ENCODE data around the gene RRAD.
"Not testable (repeated sequence)": the region's sequence is repeated elsewhere in the genome, so short reads cannot be mapped to it uniquely, and the experiment has no call there.

RRAD gene

GRCh38 chr16:66950971-66951790 lies 25.8 kb upstream of the RRAD start:
- no peak for DNase-seq

GRCh38 chr16:66950437-66950836 lies 25.1 kb upstream of the RRAD start:
- no peak for DNase-seq

- DNase-seq: no peak
These were observed 24.1 kb upstream of the RRAD start for GRCh38 chr16:66949472-66949871.

- no peak for DNase-seq
These were observed 23.5 kb upstream of the RRAD start for GRCh38 chr16:66948837-66949225.

- DNase-seq: peak in 2 of 3 experiments; percentile 30 to 33
These were observed 22.9 kb upstream of the RRAD start for GRCh38 chr16:66948134-66948836.

GRCh38 chr16:66947302-66948065 lies 22.1 kb upstream of the RRAD start:
- peak; percentile 64 to 87 (median 75) for DNase-seq

GRCh38 chr16:66946974-66947301 lies 21.6 kb upstream of the RRAD start:
- no peak for DNase-seq

GRCh38 chr16:66946541-66946940 lies 21.2 kb upstream of the RRAD start:
- DNase-seq: no peak

GRCh38 chr16:66945939-66946338 lies 20.6 kb upstream of the RRAD start:
- no peak for DNase-seq

- DNase-seq: not testable (repeated sequence)
These were observed 19.6 kb upstream of the RRAD start for GRCh38 chr16:66944971-66945370.

- no peak for DNase-seq
These were observed 18.7 kb upstream of the RRAD start for GRCh38 chr16:66944054-66944441.

GRCh38 chr16:66943426-66944053 lies 18.2 kb upstream of the RRAD start:
- no peak for DNase-seq

GRCh38 chr16:66942981-66943380 lies 17.6 kb upstream of the RRAD start:
- no peak for DNase-seq

- DNase-seq: no peak
These were observed 14.9 kb upstream of the RRAD start for GRCh38 chr16:66940236-66940635.

- no peak for DNase-seq
These were observed 14.0 kb upstream of the RRAD start for GRCh38 chr16:66939366-66939765.

GRCh38 chr16:66937725-66938337 lies 12.5 kb upstream of the RRAD start:
- no peak for DNase-seq

GRCh38 chr16:66936889-66937554 lies 11.7 kb upstream of the RRAD start:
- DNase-seq: no peak

- no peak for DNase-seq
These were observed 11.1 kb upstream of the RRAD start for GRCh38 chr16:66936462-66936861.

GRCh38 chr16:66935314-66936011 lies 10.1 kb upstream of the RRAD start, which contains the start of gene CES2:
Gene CES2 (plus strand): TSS chr16:66935516. CDS start chr16:66935636, 120 bp downstream.
- no peak for DNase-seq

GRCh38 chr16:66934839-66935313 lies 9.5 kb upstream of the RRAD start:
- DNase-seq: not testable (repeated sequence)

GRCh38 chr16:66934138-66934838 lies 9.0 kb upstream of the RRAD start, which contains the start of gene CIAO2B:
Gene CIAO2B (minus strand): TSS chr16:66934402. CDS start chr16:66934364, 38 bp downstream.
- peak; percentile 68 to 86 (median 81) for DNase-seq

Measured in NCI-H1417 (cell line).